Cardiac muscle cell (in vitro differentiated cells and primary cell): ENCODE results near the gene RPS14. TPM values are rescaled to one million over a fixed set of nuclear protein-coding genes. Genes with fewer than 3 reads are reported as not detected.
A peak's percentile ranks its signal among the peaks of the same experiment; 100 is the strongest.
"Not testable (repeated sequence)": the region's sequence is repeated elsewhere in the genome, so short reads cannot be mapped to it uniquely, and the experiment has no call there.

ENCODE experiments used
- DNase-seq, 2 donors: peaks; one replicate each; pipeline versions ENCODE4 v3.0.0 to v3.0.0-alpha.2; 2010 to 2017; ENCODE audit warnings: low read depth in 1 of 2, low spot score in 1 of 2
- H3K27ac ChIP-seq: fragments of 200-600 bp; sonication (generic); 2 replicates; pipeline ENCODE4 v1.5.1; 2016
- H3K27me3 ChIP-seq: fragments of 200-600 bp; sonication (generic); 2 replicates; pipeline ENCODE4 v1.6.0; 2016; ENCODE audit warnings: control low read depth
- H3K36me3 ChIP-seq: fragments of 200-600 bp; sonication (generic); 2 replicates; pipeline ENCODE4 v1.5.1; 2016; ENCODE audit warnings: control low read depth
- H3K4me1 ChIP-seq: fragments of 200-600 bp; sonication (generic); 2 replicates; pipeline ENCODE4 v1.8.1; 2017; ENCODE audit warnings: low read depth, mild to moderate bottlenecking, mixed run types
- H3K4me3 ChIP-seq: fragments of 200-600 bp; sonication (generic); 2 replicates; pipeline ENCODE4 v1.5.1; 2016; ENCODE audit warnings: mild to moderate bottlenecking
- H3K9me3 ChIP-seq: fragments of 200-600 bp; sonication (generic); 2 replicates; pipeline ENCODE4 v1.5.1; 2017; ENCODE audit warnings: low read depth, mild to moderate bottlenecking, control low read depth
- polyA plus RNA-seq: library from polyadenylated mRNA; unstranded; fragments of >200 nt; fragmentation: Nextera tagmentation; extraction: Ambion mirVana; gene quantifications from 2 replicates; pipeline ENCODE4 v1.2.1, GENCODE V29; 2016
- total RNA-seq: library from RNA; depleted of rRNA; stranded (reverse); fragments of >200 nt; gene quantifications from 2 replicates; pipeline ENCODE4 v1.2.3, GENCODE V29; 2016
- TF ChIP-seq, protein P1 (sequence below): IDR thresholded peaks from 2 replicates; pipeline ENCODE4 v1.5.1; 2012; ENCODE audit warnings: low read depth, mild to moderate bottlenecking, low read length

Gene RPS14
- total and polyA plus RNA-seq, 2 experiments from 2014 or later, result 1,307 to 2,781 TPM

DNA sequence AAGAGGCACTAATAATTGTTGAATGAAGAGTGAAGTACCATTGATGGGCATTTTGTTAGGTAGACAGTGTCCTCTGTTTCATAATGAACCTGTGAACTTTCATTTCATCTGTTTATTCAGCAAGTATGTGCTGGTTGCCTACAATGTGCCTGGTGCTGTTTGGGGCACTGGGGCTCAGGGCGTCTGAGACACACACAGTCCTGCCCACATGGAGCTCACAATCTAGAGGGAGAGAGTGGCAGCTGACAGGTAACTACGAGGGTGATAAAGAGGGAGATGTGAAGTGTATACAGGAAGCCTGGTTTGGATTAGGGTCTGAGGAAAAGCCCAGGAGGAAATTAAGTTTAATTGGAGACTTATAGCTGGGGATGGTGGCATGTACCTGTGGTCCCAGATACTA lies 29.9 kb upstream of the RPS14 start:
- H3K27ac ChIP-seq, result no peak overlapping the region
- no peaks in the 10 kb centered on the region for H3K36me3 ChIP-seq
- TF ChIP-seq, protein P1, sequence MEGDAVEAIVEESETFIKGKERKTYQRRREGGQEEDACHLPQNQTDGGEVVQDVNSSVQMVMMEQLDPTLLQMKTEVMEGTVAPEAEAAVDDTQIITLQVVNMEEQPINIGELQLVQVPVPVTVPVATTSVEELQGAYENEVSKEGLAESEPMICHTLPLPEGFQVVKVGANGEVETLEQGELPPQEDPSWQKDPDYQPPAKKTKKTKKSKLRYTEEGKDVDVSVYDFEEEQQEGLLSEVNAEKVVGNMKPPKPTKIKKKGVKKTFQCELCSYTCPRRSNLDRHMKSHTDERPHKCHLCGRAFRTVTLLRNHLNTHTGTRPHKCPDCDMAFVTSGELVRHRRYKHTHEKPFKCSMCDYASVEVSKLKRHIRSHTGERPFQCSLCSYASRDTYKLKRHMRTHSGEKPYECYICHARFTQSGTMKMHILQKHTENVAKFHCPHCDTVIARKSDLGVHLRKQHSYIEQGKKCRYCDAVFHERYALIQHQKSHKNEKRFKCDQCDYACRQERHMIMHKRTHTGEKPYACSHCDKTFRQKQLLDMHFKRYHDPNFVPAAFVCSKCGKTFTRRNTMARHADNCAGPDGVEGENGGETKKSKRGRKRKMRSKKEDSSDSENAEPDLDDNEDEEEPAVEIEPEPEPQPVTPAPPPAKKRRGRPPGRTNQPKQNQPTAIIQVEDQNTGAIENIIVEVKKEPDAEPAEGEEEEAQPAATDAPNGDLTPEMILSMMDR, result no peak
- H3K9me3 ChIP-seq, result no peaks in the 10 kb centered on the region
- H3K4me1 ChIP-seq, result peaks cover 10% of the 10 kb centered on the region
- no peaks in the 10 kb centered on the region for H3K27me3 ChIP-seq
- H3K4me3 ChIP-seq, result no peak overlapping the region
- no peak for DNase-seq

DNA sequence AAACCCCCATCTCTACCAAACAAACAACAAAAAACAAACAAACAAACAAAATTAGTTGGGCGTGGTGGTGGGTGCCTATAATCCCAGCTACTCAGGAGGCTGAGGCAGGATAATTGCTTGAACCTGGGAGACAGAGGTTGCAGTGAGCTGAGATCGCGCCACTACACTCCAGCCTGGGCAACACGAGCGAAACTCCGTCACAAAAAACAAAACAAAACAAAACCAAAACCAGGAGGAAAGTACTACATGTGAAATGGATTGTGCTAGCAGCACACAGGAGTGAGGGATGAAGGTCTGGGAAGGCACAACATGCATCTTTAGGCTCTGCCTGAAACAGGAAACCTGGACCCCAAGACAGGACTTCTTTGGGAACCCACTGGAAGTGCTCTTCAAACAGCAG lies 27.0 kb upstream of the RPS14 start:
- H3K4me1 ChIP-seq, result peaks cover 12% of the 10 kb centered on the region
- H3K27ac ChIP-seq, H3K4me3 ChIP-seq, H3K9me3 ChIP-seq, H3K36me3 ChIP-seq, DNase-seq, H3K27me3 ChIP-seq: not testable (repeated sequence)

DNA sequence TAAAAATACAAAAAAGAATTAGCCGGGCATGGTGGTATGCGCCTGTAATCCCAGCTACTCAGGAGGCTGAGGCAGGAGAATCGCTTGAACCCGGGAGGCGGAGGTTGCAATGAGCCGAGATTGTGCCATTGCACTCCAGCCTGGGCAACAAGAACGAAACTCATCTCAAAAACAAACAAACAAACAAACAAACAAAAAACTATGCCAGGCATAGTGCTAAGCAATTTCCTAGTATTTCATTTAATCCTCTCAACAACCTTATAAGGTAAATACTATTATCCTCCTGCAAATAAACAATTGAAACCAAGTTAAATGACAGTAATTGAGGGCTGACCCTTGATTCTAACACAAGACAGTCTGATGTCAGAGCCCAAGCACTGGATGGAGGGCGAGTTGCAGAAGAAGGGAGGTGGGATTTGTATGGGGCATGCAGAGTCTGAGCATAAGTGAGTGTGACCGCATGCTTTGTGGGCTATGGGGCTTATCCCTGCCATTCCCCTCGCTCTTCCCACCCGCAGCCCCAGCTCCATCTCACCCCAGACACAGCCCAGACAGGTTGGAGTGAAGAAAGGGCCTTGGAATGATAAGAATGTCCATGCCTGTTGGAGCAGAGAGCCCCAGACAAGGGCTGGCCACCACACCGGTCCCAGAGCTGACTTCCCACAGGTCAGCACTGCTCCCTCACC lies 24.3 kb upstream of the RPS14 start:
- no peak overlapping the region for H3K4me3 ChIP-seq
- H3K27me3 ChIP-seq, result no peaks in the 10 kb centered on the region
- H3K36me3 ChIP-seq, result no peaks in the 10 kb centered on the region
- peak; percentile 28 to 75 for DNase-seq
- H3K27ac ChIP-seq, result peak overlapping the region; percentile 84
- no peaks in the 10 kb centered on the region for H3K9me3 ChIP-seq
- peaks cover 12% of the 10 kb centered on the region for H3K4me1 ChIP-seq
- TF ChIP-seq, protein P1, result peak; percentile 5

DNA sequence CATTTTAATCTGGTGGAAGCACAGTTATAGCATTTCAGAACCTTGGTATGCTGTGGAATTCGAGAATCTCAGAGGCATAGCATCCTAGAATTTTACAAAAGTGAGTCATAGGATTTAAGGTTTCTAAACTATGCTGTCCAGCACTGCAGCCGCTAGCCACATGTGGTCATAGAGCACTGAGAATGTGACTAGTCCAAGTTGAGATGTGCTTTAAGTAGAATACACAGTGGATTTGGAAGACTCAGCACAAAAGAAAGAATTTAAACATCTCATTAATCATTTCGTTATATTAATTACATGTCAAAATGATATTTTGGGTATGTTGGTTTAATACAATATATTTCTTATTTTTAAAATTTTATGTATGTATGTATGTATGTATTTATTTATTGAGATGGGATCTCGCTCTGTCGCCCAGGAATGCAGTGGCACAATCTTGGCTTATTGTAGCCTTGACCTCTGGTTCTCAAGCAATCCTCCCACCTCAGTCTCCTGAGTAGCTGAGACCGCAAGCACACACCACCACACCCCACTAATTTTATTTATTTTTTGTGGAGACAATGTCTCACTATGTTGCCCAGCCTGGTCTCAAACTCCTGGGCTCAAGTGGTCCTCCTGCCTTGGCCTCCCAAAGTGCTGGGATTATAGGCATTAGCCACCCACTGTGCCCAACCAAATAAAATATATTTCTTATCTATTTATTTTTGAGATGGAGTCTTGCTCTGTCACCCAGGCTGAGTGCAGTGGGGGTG lies 20.4 kb upstream of the RPS14 start:
- H3K9me3 ChIP-seq, result no peaks in the 10 kb centered on the region
- no peaks in the 10 kb centered on the region for H3K36me3 ChIP-seq
- no peak overlapping the region for H3K4me3 ChIP-seq
- H3K27me3 ChIP-seq, result no peaks in the 10 kb centered on the region
- peaks cover 7% of the 10 kb centered on the region for H3K4me1 ChIP-seq
- no peak overlapping the region for H3K27ac ChIP-seq
- DNase-seq, result peak in 1 of 2 donors; percentile 95
- TF ChIP-seq, protein P1, result no peak

DNA sequence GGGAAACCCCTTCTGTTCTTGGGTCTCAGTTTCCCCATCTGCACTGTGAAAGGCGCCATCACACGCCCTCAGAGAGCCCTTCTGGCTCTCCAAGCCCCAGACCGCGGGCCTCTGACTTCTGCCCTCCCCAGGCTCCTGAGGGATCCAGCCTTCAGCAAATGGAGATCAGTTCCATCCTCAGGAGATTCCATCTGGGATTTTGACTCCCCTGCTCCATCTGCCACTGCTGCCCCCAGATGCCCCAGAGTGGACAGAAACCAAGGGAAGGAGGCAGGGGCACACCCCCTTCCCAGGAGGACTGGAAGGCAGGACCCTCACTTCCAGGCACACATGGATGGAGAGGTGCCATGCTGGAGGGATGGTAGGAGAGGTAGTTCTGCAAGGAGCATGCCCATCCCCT lies 18.7 kb upstream of the RPS14 start:
- Histone ChIP-seq H3K36me3 (no peaks in the 10 kb centered on the region), H3K9me3 (no peaks in the 10 kb centered on the region), H3K27me3 (no peaks in the 10 kb centered on the region), H3K4me1 (no peaks in the 10 kb centered on the region), H3K27ac (no peak overlapping the region), H3K4me3 (no peak overlapping the region)
- DNase-seq, result no peak
- TF ChIP-seq, protein P1, result no peak

DNA sequence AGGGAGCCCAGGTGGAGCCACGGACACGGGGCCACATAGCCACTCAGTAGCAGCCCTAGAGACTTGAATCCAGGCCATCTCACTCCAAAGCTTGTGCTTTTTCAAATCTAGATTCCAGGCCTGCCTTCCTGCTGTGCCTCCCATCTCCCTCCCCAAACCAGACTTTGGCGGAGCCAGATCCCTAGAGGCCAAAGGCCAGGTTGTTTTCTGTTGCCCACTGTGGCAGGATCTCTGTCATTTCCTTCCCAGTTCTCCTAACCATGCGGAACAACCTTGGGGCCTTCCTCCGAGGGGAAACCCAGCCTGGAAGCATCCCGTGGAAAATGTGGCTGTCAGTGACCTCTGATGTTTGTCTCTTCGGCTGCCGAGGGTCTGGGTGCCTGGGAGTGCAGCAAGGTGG lies 16.4 kb upstream of the RPS14 start:
- TF ChIP-seq, protein P1, result no peak
- no peak for DNase-seq
- H3K27ac ChIP-seq, result no peak overlapping the region
- H3K4me1 ChIP-seq, result peaks cover 8% of the 10 kb centered on the region
- H3K36me3 ChIP-seq, result no peaks in the 10 kb centered on the region
- H3K9me3 ChIP-seq, result no peaks in the 10 kb centered on the region
- no peaks in the 10 kb centered on the region for H3K27me3 ChIP-seq
- no peak overlapping the region for H3K4me3 ChIP-seq
